Osteocyte (in vitro differentiated cells): ENCODE results near the gene WDR83. TPM values are rescaled to one million over a fixed set of nuclear protein-coding genes. Genes with fewer than 3 reads are reported as not detected.

Experiments
- DNase-seq: peaks from one replicate; pipeline ENCODE4 v3.0.0; 2021; ENCODE audit warnings: mixed read lengths; ENCODE audit not compliant: unreplicated experiment; ENCODE audit errors: extremely low spot score
- H3K27ac Mint-ChIP-seq: one replicate; pipeline ENCODE4 v1.8.0; 2021; ENCODE audit warnings: mild to moderate bottlenecking, mixed read lengths; ENCODE audit not compliant: unreplicated experiment
- H3K27me3 Mint-ChIP-seq: one replicate; pipeline ENCODE4 v1.8.0; 2021; ENCODE audit warnings: mixed read lengths; ENCODE audit not compliant: unreplicated experiment
- H3K36me3 Mint-ChIP-seq: one replicate; pipeline ENCODE4 v1.8.0; 2021; ENCODE audit warnings: mixed read lengths; ENCODE audit not compliant: unreplicated experiment
- H3K4me1 Mint-ChIP-seq: one replicate; pipeline ENCODE4 v1.8.0; 2021; ENCODE audit warnings: mixed read lengths; ENCODE audit not compliant: unreplicated experiment
- H3K4me3 Mint-ChIP-seq: one replicate; pipeline ENCODE4 v1.8.0; 2021; ENCODE audit warnings: mild to moderate bottlenecking, moderate library complexity, mixed read lengths; ENCODE audit not compliant: unreplicated experiment
- H3K9me3 Mint-ChIP-seq: one replicate; pipeline ENCODE4 v1.8.0; 2021; ENCODE audit warnings: mixed read lengths; ENCODE audit not compliant: unreplicated experiment
- CTCF ChIP-seq: fragments of 200-600 bp; sonication (generic); IDR thresholded peaks from 2 replicates; pipeline ENCODE4 v1.5.0; 2021; ENCODE audit warnings: antibody characterized with exemption, mild to moderate bottlenecking, moderate library complexity
- total RNA-seq: library from RNA; stranded (reverse); gene quantifications from 2 replicates; pipeline ENCODE4 v1.2.1, GENCODE V29; 2021

The WDR83 gene
- total RNA-seq, 1 donor from 2014 or later = 12.4 TPM

- Mint-ChIP-seq H3K9me3 (no peaks in the 10 kb centered on the region), H3K4me1 (peaks cover 4% of the 10 kb centered on the region), H3K36me3 (no peaks in the 10 kb centered on the region), H3K27me3 (no peaks in the 10 kb centered on the region), H3K27ac (no peak overlapping the region), H3K4me3 (no peak overlapping the region)
- no peak for TF ChIP-seq CTCF
- no peak for DNase-seq
Measured at GRCh38 chr19:12685831-12686230, 19.2 kb downstream of the WDR83 start.

GRCh38 chr19:12687496-12688196 is 21.0 kb downstream of the WDR83 start, which contains the start of gene GNG14:
GNG14 (plus strand) TSS chr19:12687998; CDS start chr19:12688049, 51 bp downstream.
- H3K9me3 Mint-ChIP-seq = no peaks in the 10 kb centered on the region
- no peak within 1 kb of the TSS for H3K27ac Mint-ChIP-seq
- TF ChIP-seq CTCF = no peak
- no peaks in the 10 kb centered on the region for H3K27me3 Mint-ChIP-seq
- DNase-seq = no peak
- H3K36me3 Mint-ChIP-seq = no peaks in the 10 kb centered on the region
- no peak within 1 kb of the TSS for H3K4me3 Mint-ChIP-seq
- no peaks in the 10 kb centered on the region for H3K4me1 Mint-ChIP-seq

GRCh38 chr19:12689012-12689411 is 22.4 kb downstream of the WDR83 start:
- H3K27me3 Mint-ChIP-seq = no peaks in the 10 kb centered on the region
- no peaks in the 10 kb centered on the region for H3K4me1 Mint-ChIP-seq
- H3K9me3 Mint-ChIP-seq = no peaks in the 10 kb centered on the region
- no peak overlapping the region for H3K27ac Mint-ChIP-seq
- TF ChIP-seq CTCF = no peak
- no peak overlapping the region for H3K4me3 Mint-ChIP-seq
- H3K36me3 Mint-ChIP-seq = no peaks in the 10 kb centered on the region
- no peak for DNase-seq

GRCh38 chr19:12689581-12690216 is 23.1 kb downstream of the WDR83 start:
- H3K27ac Mint-ChIP-seq = no peak overlapping the region
- no peaks in the 10 kb centered on the region for H3K36me3 Mint-ChIP-seq
- no peak for DNase-seq
- TF ChIP-seq CTCF = no peak
- H3K4me1 Mint-ChIP-seq = no peaks in the 10 kb centered on the region
- no peaks in the 10 kb centered on the region for H3K9me3 Mint-ChIP-seq
- no peaks in the 10 kb centered on the region for H3K27me3 Mint-ChIP-seq
- no peak overlapping the region for H3K4me3 Mint-ChIP-seq

GRCh38 chr19:12692960-12693359 is 26.4 kb downstream of the WDR83 start:
- no peak for DNase-seq
- Mint-ChIP-seq H3K27ac (no peak overlapping the region), H3K4me3 (no peak overlapping the region), H3K4me1 (peaks cover 5% of the 10 kb centered on the region), H3K27me3 (no peaks in the 10 kb centered on the region), H3K36me3 (no peaks in the 10 kb centered on the region), H3K9me3 (no peaks in the 10 kb centered on the region)
- TF ChIP-seq CTCF = no peak
